ENCODE results near the gene TAX1BP1.
A peak's percentile ranks its signal among the peaks of the same experiment; 100 is the strongest.
"Not testable (repeated sequence)": the region's sequence is repeated elsewhere in the genome, so short reads cannot be mapped to it uniquely, and the experiment has no call there.

Gene TAX1BP1

GRCh38 chr7:27735165-27735564, 4.8 kb upstream of the TAX1BP1 start:
- H3K27me3 ChIP-seq, result no peaks in the 10 kb centered on the region
- H3K36me3 ChIP-seq, result no peaks in the 10 kb centered on the region
- no peak overlapping the region for H3K4me3 ChIP-seq
- H3K9me3 ChIP-seq (replicated peaks in 1 of 11), result no peaks in the 10 kb centered on the region
- peaks cover 0 to 12% (median 10%) of the 10 kb centered on the region in 10 experiments; a peak in 13 of 20 replicates for H3K4me1 ChIP-seq
- H3K9ac ChIP-seq, result no peak overlapping the region
- H4K20me1 ChIP-seq, result peaks cover 0 to under 1% (median 0%) of the 10 kb centered on the region in 11 experiments; a peak in 4 of 22 replicates
- no peak overlapping the region for H3K4me2 ChIP-seq
- TF ChIP-seq Cebpa-rat (IDR thresholded peaks at IDR 0.05), result no peak
- H3K27ac ChIP-seq, result no peak overlapping the region

- Histone ChIP-seq H3K4me1 (peaks cover under 1 to 13% (median 10%) of the 10 kb centered on the region in 10 experiments; a peak in 15 of 20 replicates), H3K9ac (no peak overlapping the region), H3K9me3 (replicated peaks in 1 of 11) (no peaks in the 10 kb centered on the region), H3K4me3 (no peak overlapping the region), H3K4me2 (no peak overlapping the region), H3K27ac (no peak overlapping the region), H3K27me3 (no peaks in the 10 kb centered on the region), H4K20me1 (peaks cover 0 to 7% (median 3%) of the 10 kb centered on the region in 11 experiments; a peak in 13 of 22 replicates), H3K36me3 (no peaks in the 10 kb centered on the region)
- no peak for TF ChIP-seq Cebpa-rat (IDR thresholded peaks at IDR 0.05)
Observed at GRCh38 chr7:27735831-27736230, 4.1 kb upstream of the TAX1BP1 start.

GRCh38 chr7:27737178-27737577, 2.8 kb upstream of the TAX1BP1 start:
- no peak overlapping the region for H3K27ac ChIP-seq
- H3K27me3 ChIP-seq, result no peaks in the 10 kb centered on the region
- H3K4me2 ChIP-seq, result no peak overlapping the region
- H3K9me3 ChIP-seq (replicated peaks in 1 of 11), result no peaks in the 10 kb centered on the region
- H3K9ac ChIP-seq, result no peak overlapping the region
- peaks cover 8 to 22% (median 18%) of the 10 kb centered on the region in 10 experiments; a peak in 19 of 20 replicates for H3K4me1 ChIP-seq
- no peaks in the 10 kb centered on the region for H3K36me3 ChIP-seq
- peaks cover 0 to 20% (median 15%) of the 10 kb centered on the region in 11 experiments; a peak in 18 of 22 replicates for H4K20me1 ChIP-seq
- no peak for TF ChIP-seq Cebpa-rat (IDR thresholded peaks at IDR 0.05)
- no peak overlapping the region for H3K4me3 ChIP-seq

- peaks cover 8 to 22% (median 18%) of the 10 kb centered on the region in 10 experiments; a peak in 19 of 20 replicates for H3K4me1 ChIP-seq
- H3K9me3 ChIP-seq (replicated peaks in 1 of 11), result no peaks in the 10 kb centered on the region
- no peak overlapping the region for H3K27ac ChIP-seq
- no peak overlapping the region for H3K4me3 ChIP-seq
- H3K36me3 ChIP-seq, result no peaks in the 10 kb centered on the region
- no peaks in the 10 kb centered on the region for H3K27me3 ChIP-seq
- TF ChIP-seq Cebpa-rat (IDR thresholded peaks at IDR 0.05), result no peak
- H3K4me2 ChIP-seq, result no peak overlapping the region
- no peak overlapping the region for H3K9ac ChIP-seq
- H4K20me1 ChIP-seq, result peaks cover 0 to 24% (median 20%) of the 10 kb centered on the region in 11 experiments; a peak in 19 of 22 replicates
Observed at GRCh38 chr7:27737616-27738015, 2.3 kb upstream of the TAX1BP1 start.

- no peak for TF ChIP-seq Cebpa-rat (IDR thresholded peaks at IDR 0.05)
- peaks cover 3 to 40% (median 34%) of the 10 kb centered on the region in 11 experiments; a peak in 21 of 22 replicates for H4K20me1 ChIP-seq
- peak overlapping the region; percentile 22 to 99 (median 91); a peak in 20 of 22 replicates for H3K27ac ChIP-seq
- H3K4me3 ChIP-seq, result peak overlapping the region; percentile 88 to 100 (median 94)
- no peaks in the 10 kb centered on the region for H3K36me3 ChIP-seq
- no peaks in the 10 kb centered on the region for H3K9me3 ChIP-seq (replicated peaks in 1 of 11)
- H3K4me2 ChIP-seq, result peak overlapping the region; percentile 66 to 93 (median 86)
- peaks cover 8 to 23% (median 20%) of the 10 kb centered on the region in 10 experiments; a peak in 19 of 20 replicates for H3K4me1 ChIP-seq
- H3K27me3 ChIP-seq, result no peaks in the 10 kb centered on the region
- peak overlapping the region; percentile 86 to 99 (median 94) for H3K9ac ChIP-seq
Observed at GRCh38 chr7:27739301-27739908, 557 bp upstream of the TAX1BP1 start.

- H4K20me1 ChIP-seq, result peaks cover 13 to 51% (median 45%) of the 10 kb centered on the region in 11 experiments; a peak in 21 of 22 replicates
- H3K27me3 ChIP-seq, result no peaks in the 10 kb centered on the region
- peak overlapping the region; percentile 86 to 99 (median 94) for H3K9ac ChIP-seq
- peak overlapping the region; percentile 88 to 100 (median 94) for H3K4me3 ChIP-seq
- no peak for TF ChIP-seq Cebpa-rat (IDR thresholded peaks at IDR 0.05)
- peak overlapping the region; percentile 85 to 99 (median 94) for H3K27ac ChIP-seq
- no peaks in the 10 kb centered on the region for H3K36me3 ChIP-seq
- H3K4me1 ChIP-seq, result peaks cover 14 to 32% (median 27%) of the 10 kb centered on the region in 10 experiments
- no peaks in the 10 kb centered on the region for H3K9me3 ChIP-seq (replicated peaks in 1 of 11)
- peak overlapping the region; percentile 66 to 93 (median 90) for H3K4me2 ChIP-seq
Observed at GRCh38 chr7:27740449-27741086, 606 bp downstream of the TAX1BP1 start.

- H3K9ac ChIP-seq; H3K27me3 ChIP-seq; H3K27ac ChIP-seq; H3K36me3 ChIP-seq; H3K4me3 ChIP-seq; H3K9me3 ChIP-seq (replicated peaks in 1 of 11): not testable (repeated sequence)
- H3K4me2 ChIP-seq, result 0 out of 22 replicates have a peak overlapping the region, but pooled peaks of 1 of the 11 experiments have one; percentile 9
- H4K20me1 ChIP-seq, result peaks cover 23 to 68% (median 60%) of the 10 kb centered on the region in 11 experiments; a peak in 21 of 22 replicates
- H3K4me1 ChIP-seq, result peaks cover 14 to 32% (median 27%) of the 10 kb centered on the region in 10 experiments
Observed at GRCh38 chr7:27742091-27742710, 2.2 kb downstream of the TAX1BP1 start.

- peak overlapping the region in 6 of 11 experiments; percentile 2 to 70 (median 22); a peak in 11 of 22 replicates for H3K4me2 ChIP-seq
Observed at GRCh38 chr7:27745064-27745583, 5.2 kb downstream of the TAX1BP1 start.

More at GRCh38 chr7:27745064-27745583, 5.2 kb downstream of the TAX1BP1 start:
- Histone ChIP-seq H3K36me3 (peaks cover 16 to 24% (median 18%) of the 10 kb centered on the region in 11 experiments), H3K4me3 (no peak overlapping the region), H3K9ac (peak overlapping the region in 2 of 11 experiments; percentile 11 to 42; a peak in 2 of 22 replicates), H4K20me1 (peaks cover 31 to 92% (median 74%) of the 10 kb centered on the region in 11 experiments; a peak in 21 of 22 replicates), H3K27me3 (no peaks in the 10 kb centered on the region), H3K4me1 (peaks cover 14 to 23% (median 17%) of the 10 kb centered on the region in 10 experiments), H3K9me3 (replicated peaks in 1 of 11) (no peaks in the 10 kb centered on the region), H3K27ac (no peak overlapping the region; a peak in 1 of 22 replicates)
- no peak for TF ChIP-seq Cebpa-rat (IDR thresholded peaks at IDR 0.05)
